ENCODE results near the gene CLEC5A.
"Not testable (repeated sequence)": the region's sequence is repeated elsewhere in the genome, so short reads cannot be mapped to it uniquely, and the experiment has no call there.

Gene CLEC5A

DNA sequence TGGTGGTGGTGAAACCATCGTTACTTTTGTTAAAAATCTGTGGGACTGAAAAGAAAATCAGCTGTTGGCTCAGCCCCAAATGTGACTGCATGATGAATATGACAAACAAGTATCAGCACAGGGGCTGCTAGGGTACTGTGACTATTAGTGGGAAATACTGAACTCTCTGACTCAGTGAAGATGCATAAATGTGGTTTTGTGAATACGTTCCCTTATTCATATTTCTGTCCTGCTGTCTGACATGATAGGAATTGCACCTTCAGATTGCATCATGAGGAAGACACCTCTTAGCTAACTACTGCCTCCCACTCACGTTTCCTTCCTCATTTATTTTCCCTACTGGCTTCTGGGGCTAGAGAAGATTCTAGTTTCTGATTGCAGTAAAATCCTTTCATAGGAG lies 1.4 kb downstream of the CLEC5A start:
- DNase-seq = peak; percentile 36

DNA sequence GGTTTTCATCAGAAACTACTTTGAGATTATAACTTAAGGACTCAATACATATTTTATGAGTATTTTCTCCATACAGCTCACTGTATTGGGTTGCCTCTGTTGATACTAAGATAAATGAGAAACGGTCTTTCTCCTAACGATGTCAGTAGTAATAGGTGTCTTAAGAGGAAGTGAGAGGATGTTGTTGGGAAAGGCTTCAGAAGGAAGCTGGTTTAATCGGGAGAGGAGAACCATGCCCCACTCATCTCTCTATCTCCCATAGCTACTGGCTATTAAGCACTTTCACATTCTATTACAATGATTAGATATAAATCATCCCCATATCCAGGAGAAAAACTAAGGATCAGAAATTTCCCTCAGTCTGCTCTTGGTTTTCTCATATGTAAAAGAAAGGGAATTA lies 2.0 kb downstream of the CLEC5A start:
- no peak for DNase-seq

GRCh38 chr7:141943846-141944245 lies 2.9 kb downstream of the CLEC5A start:
- no peak for DNase-seq

GRCh38 chr7:141941075-141941474 lies 5.7 kb downstream of the CLEC5A start:
- no peak for DNase-seq

DNA sequence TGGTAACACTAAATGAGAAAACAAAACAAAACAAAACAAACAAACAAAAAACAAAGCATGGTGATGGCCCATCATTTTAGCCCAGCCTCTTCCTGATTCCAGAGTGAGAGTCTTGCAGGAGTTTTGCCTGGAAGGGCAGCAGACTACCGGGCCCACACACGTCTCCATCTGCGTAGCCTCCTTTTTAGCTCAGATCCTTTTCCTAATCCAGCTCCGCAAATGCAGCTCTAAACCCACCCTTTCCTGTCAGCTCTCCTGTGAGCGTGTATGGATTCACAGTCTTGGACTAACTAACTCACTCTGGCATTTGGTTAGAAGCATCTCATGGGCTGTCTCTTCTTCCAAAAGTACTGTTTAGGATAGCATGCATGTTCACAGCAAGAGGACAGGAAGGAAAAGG lies 16.6 kb downstream of the CLEC5A start:
- DNase-seq = no peak

DNA sequence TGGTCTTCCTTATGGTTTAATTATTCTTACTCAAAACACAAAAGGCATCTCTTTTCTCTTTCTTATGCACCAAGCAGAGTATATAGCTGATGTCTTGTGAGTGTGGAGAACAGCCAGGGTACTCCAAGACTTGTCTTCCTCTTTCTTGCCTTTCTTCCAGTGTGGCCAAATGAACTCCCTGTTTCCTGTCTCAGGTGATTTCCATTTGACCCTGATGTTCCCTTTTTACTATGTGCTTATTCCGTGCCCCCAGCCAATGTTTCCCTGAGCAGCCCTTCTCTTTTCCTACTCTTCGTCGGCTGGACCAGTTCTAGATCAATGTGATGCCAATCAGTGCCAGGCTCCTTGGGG lies 18.0 kb downstream of the CLEC5A start:
- DNase-seq = no peak

DNA sequence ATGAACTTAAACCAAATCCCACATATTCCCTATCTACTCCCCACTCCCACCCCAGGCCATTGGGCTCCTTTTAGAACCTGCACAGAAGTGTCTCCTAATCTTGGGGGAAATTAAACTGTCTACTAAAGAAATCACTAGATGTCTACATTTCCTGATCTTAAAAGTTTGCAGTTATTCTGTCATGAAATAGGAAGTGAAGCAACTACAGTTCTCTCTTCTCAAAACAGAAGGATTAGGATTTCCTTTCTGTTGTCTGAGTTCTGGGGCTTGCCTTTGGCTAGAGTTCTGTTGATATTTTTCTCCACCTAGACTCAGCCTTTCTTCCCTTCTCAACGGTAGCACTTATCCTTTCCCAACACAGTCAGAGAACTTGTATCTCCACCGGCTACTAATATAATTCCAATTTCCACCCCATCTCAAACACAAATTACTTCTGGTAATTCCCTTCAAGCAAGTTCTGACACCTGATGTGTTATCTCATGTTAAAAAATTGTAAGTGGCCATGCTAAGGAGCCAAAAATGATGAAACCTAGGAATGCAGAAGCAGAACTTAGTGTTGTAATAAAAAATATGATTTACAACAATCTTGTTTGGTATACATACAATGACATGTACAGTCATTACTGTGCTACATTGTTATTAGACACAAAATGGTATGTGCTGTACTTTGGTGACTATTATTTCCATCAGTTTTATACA lies 18.5 kb downstream of the CLEC5A start:
- no peak for DNase-seq

GRCh38 chr7:141920281-141920680 lies 26.5 kb downstream of the CLEC5A start:
- DNase-seq = no peak

DNA sequence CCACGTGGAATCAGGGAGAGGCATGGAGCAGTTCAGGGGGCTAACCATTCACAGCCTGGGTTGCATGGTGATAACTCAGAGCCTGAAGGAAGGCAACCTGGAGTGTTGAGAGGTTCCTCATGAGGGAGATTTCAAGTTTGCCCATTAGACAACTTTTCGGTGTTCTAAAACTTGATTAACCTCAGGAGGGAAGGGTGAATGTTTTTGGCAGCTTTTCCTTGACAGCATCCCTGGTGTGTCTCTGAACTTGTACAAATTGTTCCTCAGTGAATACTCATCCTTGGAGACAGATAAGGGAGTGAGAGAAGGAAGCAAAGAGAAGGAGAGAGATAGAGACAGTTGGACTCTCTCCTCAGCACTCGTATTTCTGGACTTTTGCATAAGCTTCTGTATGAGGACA lies 30.7 kb downstream of the CLEC5A start, which contains the start of gene OR9A4:
Gene OR9A4, plus strand, starts transcription at position 301 of the 400 bp plus-strand sequence. CDS start 2,477 bp downstream, outside the sequence.
- DNase-seq = no peak

- no peak for DNase-seq
Measured at GRCh38 chr7:141915565-141915964, 31.2 kb downstream of the CLEC5A start.

GRCh38 chr7:141911391-141911790 lies 35.4 kb downstream of the CLEC5A start:
- DNase-seq = no peak

- no peak for DNase-seq
Measured at GRCh38 chr7:141906285-141906684, 40.5 kb downstream of the CLEC5A start.

DNA sequence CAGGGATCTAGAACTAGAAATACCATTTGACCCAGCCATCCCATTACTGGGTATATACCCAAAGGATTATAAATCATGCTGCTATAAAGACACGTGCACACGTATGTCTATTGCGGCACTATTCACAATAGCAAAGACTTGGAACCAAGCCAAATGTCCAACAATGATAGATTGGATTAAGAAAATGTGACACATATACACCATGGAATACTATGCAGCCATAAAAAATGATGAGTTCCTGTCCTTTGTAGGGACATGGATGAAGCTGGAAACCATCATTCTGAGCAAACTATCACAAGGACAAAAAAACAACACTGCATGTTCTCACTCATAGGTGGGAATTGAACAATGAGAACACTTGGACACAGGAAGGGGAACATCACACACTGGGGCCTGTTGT lies 47.4 kb downstream of the CLEC5A start:
- not testable (repeated sequence) for DNase-seq

DNA sequence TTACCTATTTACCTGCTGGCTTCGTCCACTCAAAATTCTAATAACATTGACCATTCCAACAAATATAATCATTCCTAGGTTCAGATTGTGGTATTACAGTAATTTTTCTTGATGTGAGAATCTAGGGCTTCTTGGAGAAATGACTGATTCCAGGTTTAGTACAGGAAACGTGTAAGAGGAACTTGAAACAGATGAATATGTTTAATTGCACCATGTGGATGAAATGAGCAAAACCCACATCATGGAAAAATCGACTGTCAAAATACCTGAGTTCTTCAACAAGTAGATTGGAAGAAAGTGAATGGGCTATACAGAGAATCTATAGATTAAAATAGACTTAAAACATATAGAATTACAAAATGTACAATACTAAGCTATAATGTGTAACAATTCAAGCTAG lies 55.4 kb downstream of the CLEC5A start:
- DNase-seq = no peak

GRCh38 chr7:141889321-141889720 lies 57.5 kb downstream of the CLEC5A start:
- no peak for DNase-seq

DNA sequence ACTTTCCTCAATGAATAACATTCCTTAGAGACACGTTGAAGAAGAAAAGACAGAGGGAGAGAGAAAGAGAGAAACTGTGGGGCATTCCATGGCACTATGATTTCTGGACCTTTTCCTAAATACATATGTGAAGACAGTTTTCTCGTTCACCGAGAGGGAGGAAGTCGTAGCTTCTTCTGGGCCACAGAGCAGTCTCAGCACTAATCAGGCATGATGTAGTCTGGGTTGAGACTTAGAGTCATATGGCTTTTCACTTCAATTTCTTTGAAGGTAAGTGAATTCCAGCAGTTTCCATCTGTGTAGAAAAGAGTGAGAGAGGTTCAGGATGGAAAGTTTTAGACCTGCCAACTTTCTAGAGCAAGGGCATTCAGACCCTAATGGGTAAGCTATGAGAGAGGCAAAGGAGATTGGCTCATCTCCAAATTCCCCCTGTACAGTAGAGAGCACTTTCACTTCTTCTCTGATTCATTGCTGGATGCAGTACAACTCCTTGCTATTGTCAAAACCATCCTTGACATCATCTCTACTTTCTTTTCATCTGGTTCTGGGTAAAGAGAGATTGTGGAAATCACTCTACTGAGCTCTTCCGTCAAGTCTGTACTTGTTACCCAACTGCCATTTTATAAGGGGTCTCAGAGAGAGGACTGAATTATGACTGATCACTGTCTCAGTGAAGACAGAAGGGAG lies 62.1 kb downstream of the CLEC5A start:
- no peak for DNase-seq

DNA sequence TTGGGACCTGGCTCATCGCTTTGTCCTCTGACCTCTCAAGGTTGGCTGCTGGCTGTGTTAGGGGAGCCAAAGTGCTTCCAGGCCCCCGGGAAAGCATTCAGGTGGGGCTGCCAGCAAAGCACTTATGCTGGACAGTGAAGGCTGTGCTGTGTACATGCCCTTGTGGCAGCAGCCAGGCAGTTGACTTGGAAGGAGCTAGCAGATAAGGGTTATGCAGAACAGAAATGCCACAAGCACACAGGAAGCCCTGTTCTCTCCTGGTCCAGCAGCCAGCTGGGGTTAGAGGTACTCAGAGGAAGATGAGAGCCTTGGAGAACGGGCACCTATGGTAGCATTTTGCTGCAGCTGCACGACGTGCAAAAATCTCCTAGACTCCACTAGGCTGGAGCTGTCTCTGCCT lies 65.8 kb downstream of the CLEC5A start:
- DNase-seq = no peak

GRCh38 chr7:141877365-141877764 lies 69.4 kb downstream of the CLEC5A start:
- no peak for DNase-seq
